Endothelial cell of umbilical vein (primary cell): Measurements from ENCODE around the gene NTSR1. TPM values are rescaled to one million over a fixed set of nuclear protein-coding genes. Genes with fewer than 3 reads are reported as not detected.

Source experiments
- BruUV-seq: library from RNA; stranded (reverse); fragments of 400-500 nt; replicated peaks from 2 replicates; lab custom pipeline; 2021; lab: Mats Ljungman, UMichigan
- CTCF ChIA-PET: fragments of 300-600, 350-600 bp; sonication (Branson Sonifier 250); formaldehyde crosslinking; loops from one replicate; lab custom pipeline; 2021; ENCODE audit warnings: antibody characterized with exemption, inconsistent platforms; lab: Charles Lee
- POLR2A ChIA-PET: fragments of 300-600, 350-600 bp; sonication (Branson Sonifier 250); formaldehyde crosslinking; loops from one replicate; lab custom pipeline; 2021; ENCODE audit warnings: antibody characterized with exemption, inconsistent platforms; lab: Charles Lee
- DNase-seq: peaks from one replicate; pipeline ENCODE4 v3.0.0-alpha.2; 2011; ENCODE audit warnings: low read depth, low spot score
- FAIRE-seq: peaks from 2 replicates; lab custom pipeline; 2011; peaks lifted over from hg19 to GRCh38; lab: Jason Lieb, UNC
- H2AFZ ChIP-seq: 2 replicates; pipeline ENCODE4 v1.6.0; 2012; ENCODE audit warnings: low read depth, low read length, control low read depth, inconsistent platforms
- H3K27ac ChIP-seq: 2 replicates; pipeline ENCODE4 v1.5.1; 2011; ENCODE audit warnings: low read depth, mild to moderate bottlenecking, control low read depth, low read length, moderate library complexity; ENCODE audit not compliant: insufficient read depth
- H3K27me3 ChIP-seq, 2 experiments: 2 replicates each; pipeline versions ENCODE4 v1.6.0 to v1.6.1; 2011; ENCODE audit warnings: low read length in 2 of 2, mixed read lengths in 1 of 2; ENCODE audit not compliant: control insufficient read depth in 2 of 2, insufficient read depth in 2 of 2
- H3K36me3 ChIP-seq, 2 experiments: 2 replicates in 1 of 2; 3 replicates in 1 of 2; pipeline ENCODE4 v1.5.1; 2011; ENCODE audit warnings: low read length in 2 of 2, mild to moderate bottlenecking in 1 of 2, moderate library complexity in 1 of 2; ENCODE audit not compliant: control insufficient read depth in 2 of 2, insufficient read depth in 2 of 2; ENCODE audit errors: extremely low read depth in 1 of 2
- H3K4me1 ChIP-seq: 3 replicates; pipeline ENCODE4 v1.5.1; 2011; ENCODE audit warnings: mild to moderate bottlenecking, low read length; ENCODE audit not compliant: control insufficient read depth, insufficient read depth; ENCODE audit errors: extremely low read depth
- H3K4me2 ChIP-seq: 2 replicates; pipeline ENCODE4 v1.6.1; 2011; ENCODE audit warnings: low read length, control low read depth, mixed read lengths; ENCODE audit not compliant: insufficient read depth
- H3K4me3 ChIP-seq, 3 experiments: fragments of 200-600 bp in 1 of 3; sonication (generic), shearing (Covaris generic) in 1 of 3; replicated peaks in 1 of 3; 2 replicates each; pipeline ENCODE4 v1.5.1; 2011 to 2016; ENCODE audit warnings: control low read depth in 3 of 3, low read length in 3 of 3, mild to moderate bottlenecking in 2 of 3, inconsistent platforms in 1 of 3, low read depth in 1 of 3, moderate library complexity in 1 of 3; ENCODE audit not compliant: insufficient read depth in 1 of 3
- H3K79me2 ChIP-seq: 2 replicates; pipeline ENCODE4 v1.6.0; 2012; ENCODE audit warnings: low read length, inconsistent platforms; ENCODE audit not compliant: control insufficient read depth, insufficient read depth
- H3K9ac ChIP-seq: replicated peaks from 2 replicates; pipeline ENCODE3; 2011; ENCODE audit warnings: low read length, control low read depth; ENCODE audit not compliant: insufficient read depth; ENCODE audit errors: extremely low read depth
- H3K9me1 ChIP-seq: replicated peaks from 3 replicates; pipeline ENCODE4 v1.6.0; 2011; ENCODE audit warnings: mild to moderate bottlenecking, low read length; ENCODE audit not compliant: control insufficient read depth, insufficient read depth; ENCODE audit errors: extremely low read depth
- H3K9me3 ChIP-seq: replicated peaks from 2 replicates; pipeline ENCODE4 v1.5.1; 2012; ENCODE audit warnings: low read length, inconsistent platforms; ENCODE audit not compliant: control insufficient read depth, insufficient read depth
- H4K20me1 ChIP-seq: replicated peaks from 2 replicates; pipeline ENCODE3; 2011; ENCODE audit warnings: mild to moderate bottlenecking, low read length; ENCODE audit not compliant: control insufficient read depth, insufficient read depth; ENCODE audit errors: extremely low read depth
- CTCF ChIP-seq, 2 donors: IDR thresholded peaks; 1 replicate in 1 of 2; 2 replicates in 1 of 2; pipeline ENCODE4 v1.5.1; 2011; ENCODE audit warnings: low read length in 2 of 2, mild to moderate bottlenecking in 2 of 2, moderate library complexity in 2 of 2, control low read depth in 1 of 2, inconsistent platforms in 1 of 2, low read depth in 1 of 2; ENCODE audit not compliant: insufficient read depth in 1 of 2; ENCODE audit errors: extremely low read depth in 1 of 2
- EZH2 ChIP-seq: IDR thresholded peaks from 2 replicates; pipeline ENCODE4 v1.6.1; 2012; ENCODE audit warnings: borderline replicate concordance, low read depth, mild to moderate bottlenecking, moderate library complexity, low read length, inconsistent platforms; ENCODE audit not compliant: severe bottlenecking
- FOS ChIP-seq: IDR thresholded peaks from 2 replicates; pipeline ENCODE4 v1.6.1; 2011; ENCODE audit warnings: mild to moderate bottlenecking, low read length, moderate library complexity, borderline replicate concordance; ENCODE audit not compliant: insufficient read depth
- GATA2 ChIP-seq: IDR thresholded peaks from 2 replicates; pipeline ENCODE4 v1.7.0; 2011; ENCODE audit warnings: low read depth, mild to moderate bottlenecking, moderate library complexity, mixed read lengths, low read length; ENCODE audit not compliant: insufficient read length, insufficient read depth
- JUN ChIP-seq: IDR thresholded peaks from 2 replicates; pipeline ENCODE4 v1.6.1; 2011; ENCODE audit warnings: borderline replicate concordance, low read depth; ENCODE audit not compliant: insufficient read length, insufficient read depth
- MAX ChIP-seq: IDR thresholded peaks from 2 replicates; pipeline ENCODE4 v1.6.1; 2011; ENCODE audit not compliant: insufficient read depth, insufficient read length
- MYC ChIP-seq: IDR thresholded peaks from one replicate; pipeline ENCODE4 v1.6.1; 2011; ENCODE audit warnings: mild to moderate bottlenecking, low read depth, low read length
- POLR2A ChIP-seq: IDR thresholded peaks from 2 replicates; pipeline ENCODE4 v1.6.1; 2012; ENCODE audit warnings: low read depth, mild to moderate bottlenecking, control low read depth, low read length
- POLR2AphosphoS5 ChIP-seq: IDR thresholded peaks from 2 replicates; pipeline ENCODE4 v1.6.1; 2012; ENCODE audit warnings: low read depth, mild to moderate bottlenecking, control low read depth, low read length, moderate library complexity; ENCODE audit not compliant: insufficient read depth
- dilution Hi-C: fragments of 300-500 bp; cut with MboI; formaldehyde crosslinking; loops from one replicate; pipeline ENCODE4 v1.15.0; 2019; ENCODE audit warnings: low sequenced_read_pairs; ENCODE audit not compliant: extremely low pct_ligation_motif_present
- intact Hi-C: fragments of 100-400 bp; cut with micrococcal nuclease; formaldehyde crosslinking; loops from one replicate; pipeline ENCODE4 v1.10.0; 2022
- polyA plus RNA-seq, 4 experiments: library from polyadenylated mRNA; depleted of rRNA in 3 of 4; stranded (reverse) in 3 of 4; unstranded in 1 of 4; fragments of >200 nt; gene quantifications; 2 replicates each; pipeline versions ENCODE4 v1.2.1 to v1.2.3, GENCODE V29; 2011 to 2012; ENCODE audit warnings: missing spikeins in 1 of 4
- total RNA-seq: library from RNA; stranded (reverse); gene quantifications from 2 replicates; pipeline ENCODE4 v1.2.3, GENCODE V29; 2021

Gene NTSR1
- total and polyA plus RNA-seq, 2 donors (not counting 3 experiments of a cell fraction or from before 2014, with no cell fraction given) = 0.14 to 2.1 TPM

- H3K4me1 ChIP-seq = no peaks in the 10 kb centered on the region
- TF ChIP-seq POLR2AphosphoS5 (no peak), GATA2 (no peak), MAX (no peak), JUN (no peak), MYC (no peak), FOS (no peak), POLR2A (no peak), CTCF (IDR thresholded peaks at IDR 0.05; ENCODE audit: extremely low read depth in 1 of 2, insufficient read depth in 1 of 2, low read depth in 1 of 2, low read length in 2 of 2) (no peak), EZH2 (no peak)
- H3K9me3 ChIP-seq = no peaks in the 10 kb centered on the region
- no peaks in the 10 kb centered on the region for H3K36me3 ChIP-seq
- FAIRE-seq (no peak), DNase-seq (no peak)
- no peaks in the 10 kb centered on the region for H3K9me1 ChIP-seq
- dilution Hi-C loops = no loop called here
- H3K9ac ChIP-seq = no peak overlapping the region
- H3K27me3 ChIP-seq = peaks cover 6 to 16% of the 10 kb centered on the region in 2 experiments
- H4K20me1 ChIP-seq = no peaks in the 10 kb centered on the region
- H3K27ac ChIP-seq = no peak overlapping the region
- no peak overlapping the region for H2AFZ ChIP-seq
- no peak overlapping the region for H3K4me2 ChIP-seq
- intact Hi-C loops = no loop called here
- no peaks in the 10 kb centered on the region for H3K79me2 ChIP-seq
- no peak overlapping the region for H3K4me3 ChIP-seq
- no TSS peak for BruUV-seq
- ChIA-PET CTCF (interaction anchor here (0.7 to 1.2 kb wide), 2 partner anchors 9 to 77 kb away, joined by 3 read pairs; no protein-coding TSS in a partner anchor), POLR2A (no interaction called here)
Observed at GRCh38 chr20:62714006-62714405, 5.4 kb downstream of the NTSR1 start.
